ENCODE measurements around the gene MEOX1. TPM values are rescaled to one million over a fixed set of nuclear protein-coding genes. Genes with fewer than 3 reads are reported as not detected.

The MEOX1 gene
- 6.4 and 6.5 TPM in 2 replicates for total RNA-seq

DNA sequence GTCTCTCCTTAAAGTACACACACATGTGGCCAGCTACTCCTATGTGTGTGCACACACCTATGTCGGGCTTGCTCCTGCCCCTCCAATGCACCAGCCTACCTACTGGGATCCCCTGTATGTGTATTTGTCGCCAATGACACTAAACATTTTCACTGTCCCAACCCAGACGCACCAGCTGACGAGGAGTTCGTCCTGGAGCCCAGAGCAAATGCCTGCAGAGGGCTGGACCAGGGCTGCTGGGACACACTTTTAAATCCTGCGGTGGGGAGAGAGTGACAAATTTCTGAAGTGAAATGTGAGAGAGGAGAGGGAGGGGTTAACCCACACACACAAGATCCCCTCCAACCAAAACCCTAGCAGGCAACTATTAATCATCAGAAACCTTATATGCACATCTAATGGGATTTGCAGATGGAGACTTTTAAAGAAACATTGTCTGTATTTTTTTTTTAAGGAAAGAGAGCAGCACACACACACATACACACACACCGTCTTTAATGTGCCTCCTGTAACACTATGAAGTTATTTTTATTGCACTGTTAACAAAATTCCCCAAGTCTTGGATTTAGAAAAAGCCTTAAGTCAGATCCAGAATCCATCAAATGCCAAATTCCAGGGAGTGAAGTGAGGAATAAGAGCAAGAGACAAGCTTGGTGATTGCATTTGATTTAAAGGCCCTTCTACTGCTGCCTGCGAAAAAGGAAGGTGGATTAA, at the start of gene MEOX1:
MEOX1 (minus strand) TSS at position 224 of the 714 bp plus-strand sequence. CDS start 388 bp downstream, outside the sequence.

Other genes with a start within 250 kb of the MEOX1 start
- 35.6 and 39.3 TPM in 2 replicates for gene DHX8, start 177.9 kb downstream of the MEOX1 start, total RNA-seq
- 25.1 and 27.3 TPM in 2 replicates for gene ETV4, start 115.6 kb downstream of the MEOX1 start, total RNA-seq
- gene SOST, start 96.9 kb upstream of the MEOX1 start, total RNA-seq, result not detected in 2 replicates
- gene DUSP3, start 117.1 kb upstream of the MEOX1 start, total RNA-seq, result 51.8 and 53.5 TPM in 2 replicates
- not detected in 2 replicates for gene CFAP97D1, start 118.5 kb upstream of the MEOX1 start, total RNA-seq
- 2.7 and 2.9 TPM in 2 replicates for gene MPP3, start 171.2 kb upstream of the MEOX1 start, total RNA-seq
- not detected in 2 replicates for gene CD300LG, start 185.3 kb upstream of the MEOX1 start, total RNA-seq
- 0.59 and 0.60 TPM in 2 replicates for gene MPP2, start 245.6 kb upstream of the MEOX1 start, total RNA-seq

Data from mammary microvascular endothelial cell (primary cell).